Stimulated activated naive CD4-positive, alpha-beta T cell (primary cell): Measurements from ENCODE around the gene CMTM2.
"Not testable (repeated sequence)": the region's sequence is repeated elsewhere in the genome, so short reads cannot be mapped to it uniquely, and the experiment has no call there.

Source experiments
- DNase-seq, 6 experiments: peaks; one replicate each; lab custom pipeline; 2025; lab: John Stamatoyannopoulos, UW

The CMTM2 gene

DNA sequence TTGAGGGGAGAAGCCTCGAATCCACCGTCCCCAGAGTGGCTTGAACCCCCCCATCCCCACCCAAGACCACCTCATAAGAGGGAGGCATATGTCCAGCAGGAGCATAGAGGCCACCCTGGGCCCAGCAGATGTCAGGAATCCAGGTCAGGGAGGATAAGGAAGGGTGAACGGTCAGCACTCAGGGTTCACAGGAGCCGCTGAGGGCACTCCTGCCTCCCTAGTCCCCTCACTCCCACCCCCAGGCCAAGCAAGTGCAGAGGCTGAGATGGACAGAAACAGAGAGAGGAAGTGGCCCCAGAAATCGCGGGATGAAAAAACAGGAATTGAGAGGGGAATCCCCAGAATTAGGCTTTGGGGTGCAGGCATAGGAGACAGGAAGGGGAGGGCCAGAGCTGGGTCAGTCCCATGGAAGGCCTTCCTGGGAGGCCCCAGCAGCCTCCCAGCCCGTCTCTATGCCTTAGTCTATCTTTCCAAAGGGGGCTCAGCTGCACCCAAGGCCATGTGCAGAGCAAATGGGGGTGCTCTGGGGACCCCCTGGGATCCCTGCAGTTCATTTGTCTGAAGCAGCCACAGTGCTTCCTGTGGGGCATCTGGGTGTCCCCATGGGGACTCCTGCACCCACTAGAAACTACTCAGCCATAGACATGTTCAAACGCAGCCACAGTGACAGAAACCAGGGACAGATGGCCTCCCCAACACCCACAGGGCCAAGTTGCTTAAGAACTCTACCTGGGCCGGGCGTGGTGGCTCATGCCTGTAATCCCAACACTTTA lies 26.9 kb downstream of the CMTM2 start:
- DNase-seq, result no peak

GRCh38 chr16:66608241-66609138 lies 29.2 kb downstream of the CMTM2 start:
- peak; percentile 51 to 82 (median 73) for DNase-seq

DNA sequence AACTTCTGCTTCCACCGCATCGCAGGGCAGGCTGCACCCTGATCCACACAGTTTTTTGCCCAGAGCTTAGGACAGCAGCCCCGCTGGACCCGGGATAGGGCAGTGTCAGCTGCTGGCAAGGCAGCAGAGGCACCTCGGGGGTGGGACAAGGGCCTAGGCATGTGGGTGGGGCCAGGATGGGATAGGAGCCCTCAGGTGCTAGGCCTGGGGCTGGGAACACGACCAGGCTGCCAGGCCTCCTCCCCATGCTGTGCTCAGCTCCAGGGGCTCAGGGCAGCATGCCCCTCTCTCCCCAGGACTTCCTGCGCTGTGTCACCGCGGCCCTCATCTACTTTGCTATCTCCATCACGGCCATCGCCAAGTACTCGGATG lies 29.9 kb downstream of the CMTM2 start:
- DNase-seq, result no peak

GRCh38 chr16:66610111-66610820 lies 31.0 kb downstream of the CMTM2 start:
- DNase-seq, result no peak

- not testable (repeated sequence) for DNase-seq
These were observed 32.6 kb downstream of the CMTM2 start for GRCh38 chr16:66611911-66612310.

DNA sequence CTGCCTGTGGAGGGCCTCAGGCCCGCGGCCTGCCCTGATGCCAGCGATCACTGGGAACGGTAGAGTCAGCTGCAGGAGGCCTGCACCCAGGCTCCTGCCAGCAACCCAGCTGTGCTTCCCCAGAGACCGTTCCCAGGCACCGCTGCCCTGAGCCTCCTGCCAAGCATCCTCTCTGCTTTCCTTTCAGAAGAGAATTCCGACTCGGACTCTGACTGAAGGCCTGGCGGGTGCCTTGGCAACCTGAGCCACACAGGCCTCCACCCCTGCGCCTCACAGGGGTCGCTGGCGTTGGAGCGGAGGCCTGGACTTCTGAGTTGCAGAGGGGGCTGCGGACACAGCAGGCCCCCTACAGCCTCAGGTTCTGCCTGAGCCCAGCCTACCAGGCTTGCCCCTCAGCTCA lies 33.2 kb downstream of the CMTM2 start:
- no peak for DNase-seq

DNA sequence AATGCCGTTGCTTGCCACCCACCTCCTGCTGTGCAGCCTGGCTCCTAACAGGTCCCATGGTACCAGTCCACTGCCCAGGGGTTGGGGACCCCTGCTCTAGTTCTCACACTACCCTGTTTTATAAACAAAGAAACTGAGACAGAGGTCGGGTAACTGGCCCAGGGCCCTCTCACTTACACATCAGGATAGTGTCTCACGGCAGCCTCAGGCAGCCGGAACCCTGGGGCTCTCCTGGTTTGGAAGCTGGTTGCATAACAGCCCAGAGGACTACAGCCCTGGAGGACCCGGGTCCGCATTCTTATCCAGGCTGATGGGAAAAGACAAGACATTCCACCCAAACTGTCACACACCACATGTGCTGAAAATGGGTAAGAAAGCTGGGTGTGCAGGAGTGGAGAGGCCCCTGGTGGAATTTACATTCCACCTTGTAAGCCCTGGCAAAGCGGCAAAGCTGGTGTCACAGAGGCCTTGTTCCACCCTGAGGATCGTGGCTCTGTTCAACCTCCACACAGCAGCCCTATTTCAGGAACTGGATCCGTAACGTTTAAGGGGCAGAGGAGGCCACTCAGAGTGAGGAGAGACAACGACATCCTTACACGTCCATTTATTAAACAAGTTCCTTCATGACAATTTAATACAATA lies 35.0 kb downstream of the CMTM2 start:
- DNase-seq, result no peak

DNA sequence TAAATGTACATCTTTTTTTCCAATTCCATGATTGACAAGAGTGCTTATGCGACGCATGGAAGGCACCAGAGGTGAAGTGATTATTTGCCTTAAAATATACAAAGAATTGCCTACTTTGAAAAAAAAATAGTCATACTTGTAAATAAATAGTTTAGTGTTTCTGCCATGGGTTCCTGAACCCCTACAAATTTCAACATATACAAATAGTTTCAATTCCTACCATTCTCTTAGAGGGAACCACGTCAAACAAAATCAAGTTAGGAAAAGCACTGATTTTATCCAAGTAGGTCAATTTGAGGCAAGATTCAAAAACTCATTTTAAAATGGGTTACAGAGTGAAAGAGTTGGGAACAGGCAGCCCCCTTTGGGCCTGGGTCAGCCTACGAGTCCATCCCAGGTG lies 36.9 kb downstream of the CMTM2 start:
- DNase-seq, result no peak

- no peak for DNase-seq
These were observed 37.3 kb downstream of the CMTM2 start for GRCh38 chr16:66616592-66616991.

DNA sequence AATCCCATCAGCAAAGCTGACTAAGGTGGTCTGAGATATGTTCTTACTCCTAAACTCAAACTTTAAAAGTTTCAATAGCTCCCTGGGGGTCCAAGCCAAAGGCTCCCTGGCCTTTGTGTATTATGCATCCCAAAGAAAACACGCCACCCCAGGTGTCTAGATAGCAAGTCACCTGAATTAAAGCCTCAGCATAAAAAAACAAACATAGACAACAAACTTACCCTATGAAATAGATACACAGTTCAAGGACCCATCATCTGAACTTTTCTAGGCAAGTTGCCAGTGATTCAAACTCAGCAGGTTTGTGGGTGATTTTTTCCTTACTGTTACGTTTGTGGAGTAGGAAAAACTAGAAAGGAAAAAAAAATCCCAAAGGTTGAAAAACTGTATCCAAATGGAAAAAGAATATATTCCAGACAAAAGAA lies 37.8 kb downstream of the CMTM2 start:
- no peak for DNase-seq

DNA sequence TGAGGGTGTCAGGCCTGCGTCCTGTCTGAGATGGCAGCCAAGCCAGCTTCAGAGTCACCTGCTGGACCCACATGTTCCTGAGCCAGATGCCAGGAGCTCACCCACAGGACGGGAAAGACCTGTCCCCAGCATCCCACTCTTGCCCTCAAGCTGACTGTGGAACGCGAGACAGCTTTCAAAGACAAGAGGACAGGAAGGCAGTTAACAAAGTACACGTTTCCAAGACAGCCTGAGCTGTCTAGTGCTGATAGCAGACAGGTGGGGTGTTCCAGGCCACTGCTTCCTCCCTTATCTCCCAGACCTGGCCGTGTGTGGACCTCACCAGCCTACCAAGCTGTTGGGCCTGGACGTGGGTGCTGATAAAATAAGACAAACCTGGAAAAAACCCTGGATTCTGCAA lies 38.5 kb downstream of the CMTM2 start:
- DNase-seq, result no peak

DNA sequence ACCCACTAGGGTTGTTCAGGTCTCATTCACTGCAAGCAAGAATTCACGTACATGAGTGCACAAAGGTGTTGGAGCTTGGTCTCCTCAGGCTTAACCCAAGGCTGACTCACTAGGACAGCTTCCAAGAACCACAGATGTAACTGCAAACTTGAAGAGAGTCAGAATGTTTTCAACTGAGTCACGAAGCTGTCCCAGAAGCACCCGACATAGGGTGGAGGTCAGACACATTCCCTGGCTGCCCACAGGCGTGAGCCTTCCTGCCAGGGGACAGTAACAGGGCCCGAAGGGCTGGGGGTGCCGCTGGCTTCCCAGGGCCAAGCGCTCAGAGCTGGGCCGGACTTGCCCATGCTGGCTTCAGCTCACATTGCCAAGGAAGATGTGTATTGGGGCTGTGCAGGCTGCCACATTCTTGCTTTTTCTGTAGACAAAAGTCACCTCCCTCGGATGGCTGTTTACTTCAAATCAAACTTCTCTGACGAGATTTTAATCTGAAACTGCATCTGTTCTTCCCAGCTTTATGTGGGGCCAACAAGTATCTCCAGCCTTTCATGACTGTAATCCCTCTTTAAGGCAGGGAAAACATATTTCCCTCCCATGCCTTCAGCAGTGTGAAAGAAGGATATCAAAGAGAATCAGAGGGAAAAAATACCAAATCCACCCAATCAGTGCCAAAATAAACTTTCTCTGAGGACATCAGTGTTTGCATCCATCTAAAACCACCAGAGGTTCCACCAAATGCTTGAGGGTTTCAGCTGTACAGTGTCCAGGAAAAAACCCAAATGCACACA lies 39.5 kb downstream of the CMTM2 start:
- DNase-seq, result no peak

DNA sequence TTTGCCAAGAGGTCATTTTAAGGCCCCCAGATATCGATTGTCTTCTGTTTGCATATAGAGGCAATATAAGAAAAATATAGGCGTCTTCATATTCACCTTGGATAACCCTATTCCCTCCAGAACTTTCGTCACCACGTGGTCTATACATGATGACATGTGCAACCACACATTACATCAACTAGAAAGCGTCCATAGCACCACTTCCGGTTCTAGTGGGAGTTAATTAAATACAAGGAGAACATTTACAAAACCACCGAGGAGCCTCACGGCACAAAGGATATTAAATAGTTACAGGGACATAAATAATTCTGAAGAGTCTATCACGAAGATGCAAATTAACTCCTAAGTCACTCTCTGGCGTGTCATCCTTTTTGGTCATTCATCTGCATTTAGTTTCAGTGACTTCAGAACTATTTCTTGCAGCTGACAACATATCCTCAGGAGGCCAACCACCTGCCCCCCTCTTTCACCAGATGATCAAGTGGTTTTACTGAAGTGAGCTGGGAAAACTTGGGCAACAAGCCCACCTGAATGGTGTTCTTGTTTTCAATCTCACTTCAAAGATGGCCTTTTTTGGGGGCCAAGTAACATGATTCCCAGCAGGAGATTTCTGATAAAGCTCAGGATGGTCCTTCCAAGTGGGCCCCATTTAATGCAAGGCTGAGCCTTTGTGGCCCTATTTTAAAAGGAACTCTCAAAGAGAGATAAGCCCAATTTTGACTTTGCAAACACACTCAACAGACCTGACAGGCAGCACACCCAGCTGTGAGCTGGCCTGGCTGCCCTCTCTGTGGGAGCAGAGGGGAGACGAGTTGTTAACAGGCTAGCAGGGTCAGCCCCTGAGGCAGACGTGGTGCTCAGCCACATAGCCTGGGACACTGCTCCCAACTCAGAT lies 40.5 kb downstream of the CMTM2 start:
- no peak for DNase-seq

GRCh38 chr16:66620429-66620795 lies 41.1 kb downstream of the CMTM2 start:
- no peak for DNase-seq

- DNase-seq, result no peak
These were observed 42.7 kb downstream of the CMTM2 start for GRCh38 chr16:66621973-66622372.

DNA sequence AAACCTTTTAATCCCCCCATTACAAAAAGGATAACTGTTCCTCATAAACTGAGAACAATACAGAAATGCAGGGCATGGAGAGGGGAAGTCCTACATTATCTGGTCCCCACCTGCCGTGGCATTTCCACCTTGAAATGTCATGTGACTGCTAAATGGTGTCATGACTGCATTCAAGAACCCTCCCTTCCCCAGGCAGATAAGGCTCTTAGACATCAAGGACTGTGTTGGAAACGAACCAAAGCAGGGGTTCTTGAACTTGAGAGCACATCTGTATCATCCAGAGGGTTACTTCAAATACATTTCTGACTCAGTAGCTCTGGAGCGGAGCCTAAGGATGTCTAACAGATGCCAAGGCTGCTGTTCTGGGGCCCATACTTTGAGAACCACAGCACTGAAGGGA lies 43.6 kb downstream of the CMTM2 start:
- no peak for DNase-seq

GRCh38 chr16:66623755-66624154 lies 44.5 kb downstream of the CMTM2 start:
- DNase-seq, result no peak

DNA sequence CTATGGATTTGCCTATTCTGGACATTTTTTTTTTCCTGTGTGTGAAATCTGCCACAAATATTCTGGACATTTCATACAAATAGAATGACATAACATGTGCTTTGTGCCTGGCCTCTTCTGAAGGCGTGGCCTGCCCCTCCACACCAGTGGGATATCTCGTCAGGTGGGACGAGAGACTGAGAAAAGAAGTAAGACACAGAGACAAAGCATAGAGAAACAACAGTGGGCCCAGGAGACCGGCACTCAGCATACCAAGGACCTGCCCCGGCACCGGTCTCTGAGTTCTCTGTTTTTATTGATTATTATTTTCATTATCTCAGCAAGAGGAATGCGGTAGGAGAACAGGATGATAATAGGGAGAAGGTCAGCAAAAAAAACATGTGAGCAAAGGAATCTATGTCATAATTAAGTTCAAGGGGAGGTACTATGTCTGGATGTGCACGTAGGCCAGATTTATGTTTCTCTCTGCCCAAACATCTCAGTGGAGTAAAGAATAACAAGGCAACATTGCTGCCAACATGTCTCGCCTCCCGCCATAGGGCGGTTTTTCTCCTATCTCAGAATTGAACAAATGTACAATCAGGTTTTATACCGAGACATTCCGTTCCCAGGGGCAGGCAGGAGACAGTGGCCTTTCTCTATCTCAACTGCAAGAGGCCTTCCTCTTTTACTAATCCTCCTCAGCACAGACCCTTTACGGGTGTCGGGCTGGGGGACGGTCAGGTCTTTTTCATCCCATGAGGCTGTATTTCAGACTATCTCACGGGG lies 48.5 kb downstream of the CMTM2 start:
- not testable (repeated sequence) for DNase-seq

- no peak for DNase-seq
These were observed 50.6 kb downstream of the CMTM2 start for GRCh38 chr16:66629856-66630255.
